GM10266 (cell line): ENCODE measurements around the gene PLEKHA1.

ENCODE experiments used
- DNase-seq: peaks from one replicate; pipeline ENCODE4 v3.0.0; 2012; ENCODE audit errors: extremely low spot score
- TF ChIP-seq, protein P1 (sequence below): IDR thresholded peaks from 2 replicates; pipeline ENCODE4 v1.5.1; 2012; ENCODE audit warnings: mild to moderate bottlenecking, low read depth; ENCODE audit not compliant: control insufficient read depth, insufficient read depth; ENCODE audit errors: missing control alignments

Gene PLEKHA1

DNA sequence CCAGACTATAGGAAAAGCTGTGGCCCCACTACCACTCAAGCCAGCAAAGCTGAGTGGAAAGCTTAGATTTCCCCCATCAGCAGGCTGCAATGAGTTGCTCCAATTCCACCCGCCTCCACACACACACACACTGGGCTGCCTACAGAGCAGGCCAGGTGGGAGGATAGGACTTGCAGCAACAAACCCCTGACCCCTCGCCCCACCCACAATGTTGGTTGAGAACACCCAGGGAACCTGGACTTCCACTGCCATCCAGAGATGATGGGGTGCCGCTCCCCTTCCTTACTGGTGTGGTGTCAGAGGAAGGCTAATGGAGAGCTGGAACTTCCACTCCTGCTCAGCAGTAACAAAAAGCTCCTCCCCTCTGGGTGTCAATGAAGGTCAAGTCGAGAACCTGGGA lies 16.8 kb upstream of the PLEKHA1 start:
- TF ChIP-seq, protein P1, sequence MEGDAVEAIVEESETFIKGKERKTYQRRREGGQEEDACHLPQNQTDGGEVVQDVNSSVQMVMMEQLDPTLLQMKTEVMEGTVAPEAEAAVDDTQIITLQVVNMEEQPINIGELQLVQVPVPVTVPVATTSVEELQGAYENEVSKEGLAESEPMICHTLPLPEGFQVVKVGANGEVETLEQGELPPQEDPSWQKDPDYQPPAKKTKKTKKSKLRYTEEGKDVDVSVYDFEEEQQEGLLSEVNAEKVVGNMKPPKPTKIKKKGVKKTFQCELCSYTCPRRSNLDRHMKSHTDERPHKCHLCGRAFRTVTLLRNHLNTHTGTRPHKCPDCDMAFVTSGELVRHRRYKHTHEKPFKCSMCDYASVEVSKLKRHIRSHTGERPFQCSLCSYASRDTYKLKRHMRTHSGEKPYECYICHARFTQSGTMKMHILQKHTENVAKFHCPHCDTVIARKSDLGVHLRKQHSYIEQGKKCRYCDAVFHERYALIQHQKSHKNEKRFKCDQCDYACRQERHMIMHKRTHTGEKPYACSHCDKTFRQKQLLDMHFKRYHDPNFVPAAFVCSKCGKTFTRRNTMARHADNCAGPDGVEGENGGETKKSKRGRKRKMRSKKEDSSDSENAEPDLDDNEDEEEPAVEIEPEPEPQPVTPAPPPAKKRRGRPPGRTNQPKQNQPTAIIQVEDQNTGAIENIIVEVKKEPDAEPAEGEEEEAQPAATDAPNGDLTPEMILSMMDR: no peak
- no peak for DNase-seq

DNA sequence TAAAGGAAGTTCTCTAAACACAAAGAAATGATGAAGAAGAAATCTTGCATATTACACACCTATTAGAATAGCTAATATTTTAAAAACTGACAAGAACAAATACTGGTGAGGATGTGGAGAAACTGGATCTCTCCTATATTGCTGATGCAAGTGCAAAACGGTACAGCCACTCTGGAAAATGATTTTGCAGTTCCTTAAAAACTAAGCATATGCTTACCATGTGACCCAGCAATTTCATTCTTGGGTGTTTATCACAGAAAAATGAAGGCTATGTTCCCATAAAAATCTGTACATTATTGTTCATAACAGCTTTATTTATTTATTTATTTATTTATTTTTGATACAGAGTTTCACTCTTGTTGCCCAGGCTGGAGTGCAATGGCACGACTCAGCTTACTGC lies 14.9 kb upstream of the PLEKHA1 start:
- no peak for DNase-seq
- TF ChIP-seq, protein P1: no peak

DNA sequence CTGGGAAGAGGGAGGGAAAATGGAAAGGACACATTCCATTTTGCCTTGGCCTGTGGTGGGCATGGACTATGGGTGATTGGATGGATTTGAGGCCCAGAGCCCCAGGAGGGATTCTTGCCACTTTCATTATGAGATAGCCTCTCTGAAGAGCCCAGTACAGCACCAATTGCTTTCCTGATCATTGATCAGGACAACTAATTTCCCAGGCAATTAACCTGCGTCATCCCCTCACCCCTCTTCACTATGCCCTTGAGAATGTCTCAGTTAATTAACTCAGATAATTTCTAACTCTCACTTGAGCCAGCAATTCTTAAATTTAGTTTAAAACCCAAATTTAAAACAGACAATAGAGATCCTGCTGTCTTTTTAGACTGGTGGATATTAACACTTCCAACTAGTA lies 13.5 kb upstream of the PLEKHA1 start:
- DNase-seq: no peak
- TF ChIP-seq, protein P1: no peak

DNA sequence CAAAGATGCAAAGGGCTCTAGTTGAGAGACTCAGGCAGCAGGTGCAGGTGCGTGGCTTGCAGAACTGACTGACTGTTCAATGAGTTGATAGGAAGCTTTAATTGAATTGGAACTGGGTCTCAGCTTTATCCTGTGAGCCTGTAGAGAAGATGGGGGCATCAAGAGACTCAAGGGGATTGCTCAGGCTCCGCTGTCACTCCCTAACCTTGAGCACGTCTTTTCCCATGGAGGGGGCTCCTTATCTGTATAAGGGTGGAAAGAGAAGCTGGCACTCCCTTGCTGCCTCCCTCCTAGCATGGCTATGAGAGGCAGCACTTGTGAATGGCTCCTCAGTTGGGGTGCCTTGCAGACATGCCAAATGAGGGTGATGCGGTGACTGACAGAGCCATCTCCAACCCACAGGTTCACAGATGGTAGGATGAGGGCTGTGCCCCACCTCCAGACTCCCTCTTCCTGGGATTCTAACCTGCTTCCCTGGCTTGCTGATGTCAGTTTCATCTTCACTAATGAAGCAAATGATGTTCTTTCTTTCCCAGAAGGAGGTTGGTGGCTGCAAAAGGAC lies 12.4 kb upstream of the PLEKHA1 start:
- no peak for DNase-seq
- TF ChIP-seq, protein P1: no peak

DNA sequence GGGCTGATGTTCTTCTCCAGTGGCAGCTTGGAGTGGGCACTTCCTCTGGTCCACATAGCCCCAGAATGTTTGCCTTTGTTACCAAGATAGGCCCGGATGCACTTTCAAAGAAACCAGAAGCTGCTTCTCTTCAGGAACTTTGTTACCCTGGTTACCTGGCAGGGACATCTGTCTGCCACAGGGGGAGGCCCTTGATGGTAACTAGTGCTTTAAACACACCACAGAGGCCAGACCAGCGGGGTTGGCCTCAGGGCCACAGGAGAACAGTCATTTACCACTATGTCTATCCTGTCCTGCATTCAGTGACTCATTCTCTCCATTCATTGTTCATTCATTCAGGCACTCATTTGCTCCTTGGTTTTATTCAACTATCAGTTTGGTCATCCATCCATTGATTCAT lies 11.9 kb upstream of the PLEKHA1 start:
- DNase-seq: no peak
- TF ChIP-seq, protein P1: no peak

DNA sequence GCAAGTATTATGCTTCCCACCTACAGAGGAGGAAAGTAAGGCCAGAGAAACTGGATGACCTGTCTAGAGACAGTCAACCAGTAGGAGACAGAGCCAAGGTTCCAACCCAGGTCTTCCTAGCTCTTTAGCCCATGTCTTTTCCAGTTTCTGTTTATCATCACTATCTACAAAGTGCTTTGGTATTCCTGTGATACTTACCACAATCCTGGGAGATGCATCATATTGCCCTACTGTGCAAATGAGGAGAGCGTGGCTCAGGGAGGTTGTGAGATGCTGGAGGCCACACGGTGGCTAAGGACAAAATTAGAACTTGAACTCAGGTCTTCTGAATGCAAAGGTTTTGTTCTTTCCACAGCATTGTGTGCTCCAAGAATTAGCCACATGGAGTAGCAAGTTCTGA lies 11.2 kb upstream of the PLEKHA1 start:
- DNase-seq: no peak
- TF ChIP-seq, protein P1: no peak

DNA sequence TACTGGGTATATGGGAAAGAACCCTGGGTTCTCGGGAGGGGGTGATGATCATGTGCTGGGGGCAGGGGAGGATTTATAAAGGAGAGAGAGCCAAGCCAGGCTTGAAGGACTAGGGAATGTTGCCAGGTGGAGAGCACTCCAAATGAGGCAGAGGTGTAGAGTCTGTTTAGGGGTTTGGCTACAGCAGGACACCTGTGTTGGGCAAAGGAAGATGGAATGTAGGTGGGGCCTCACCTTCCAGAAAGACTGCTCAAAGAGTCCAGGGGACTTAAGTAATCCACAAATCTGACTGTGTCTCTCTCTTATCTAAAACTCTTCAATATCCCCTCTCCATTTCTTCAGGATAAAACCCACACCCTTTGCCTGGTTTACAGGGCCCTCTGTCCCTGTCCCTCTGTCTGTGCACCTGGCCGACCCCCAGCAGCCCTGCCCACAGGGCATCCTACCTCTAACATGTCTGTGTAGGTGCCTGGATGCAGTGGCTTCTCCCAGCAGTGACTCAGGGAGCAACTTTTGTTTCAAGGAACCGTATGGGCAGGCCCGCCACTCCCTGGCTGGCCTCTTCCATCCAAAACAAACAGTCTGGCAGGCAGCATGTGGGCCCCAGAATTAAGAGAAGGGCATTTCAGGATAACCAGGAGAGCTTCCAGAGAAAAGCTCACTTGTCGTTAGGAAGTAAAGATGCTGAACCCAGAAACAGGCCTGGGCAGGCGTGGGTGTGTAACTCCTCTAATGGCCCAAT lies 10.6 kb upstream of the PLEKHA1 start:
- TF ChIP-seq, protein P1: no peak

More for the DNA sequence above, 10.6 kb upstream of the PLEKHA1 start:
- DNase-seq: no peak
